Kidney (tissue), 14 donors: ENCODE data around the gene MYH10. TPM values are rescaled to one million over a fixed set of nuclear protein-coding genes. Genes with fewer than 3 reads are reported as not detected.

ENCODE experiments used
- DNase-seq, 5 donors: peaks; one replicate each; pipeline ENCODE4 v3.0.0-alpha.2; 2013 to 2020
- FAIRE-seq: peaks from 2 replicates; lab custom pipeline; 2012; peaks lifted over from hg19 to GRCh38; lab: Jason Lieb, UNC
- H3K27ac ChIP-seq, 2 donors: one replicate each; pipeline ENCODE4 v1.7.0; 2013; ENCODE audit warnings: low read depth in 2 of 2, low read length in 2 of 2, inconsistent platforms in 1 of 2
- H3K27me3 ChIP-seq: one replicate; pipeline ENCODE4 v1.7.1; 2013; ENCODE audit warnings: low read length, inconsistent platforms; ENCODE audit not compliant: control insufficient read depth, insufficient read depth
- H3K36me3 ChIP-seq, 3 donors: one replicate each; pipeline versions ENCODE4 v1.7.0 to v1.7.1; 2013; ENCODE audit warnings: low read length in 3 of 3, control low read depth in 1 of 3, inconsistent platforms in 1 of 3; ENCODE audit not compliant: insufficient read depth in 3 of 3, control insufficient read depth in 2 of 3
- H3K4me1 ChIP-seq, 3 donors: one replicate each; pipeline versions ENCODE4 v1.7.0 to v1.7.1; 2013; ENCODE audit warnings: low read length in 3 of 3, inconsistent platforms in 1 of 3, low read depth in 1 of 3; ENCODE audit not compliant: control insufficient read depth in 2 of 3, insufficient read depth in 2 of 3
- H3K4me3 ChIP-seq, 3 donors: one replicate each; pipeline versions ENCODE4 v1.7.0 to v1.8.1; 2013; ENCODE audit warnings: low read length in 3 of 3, control low read depth in 1 of 3, inconsistent platforms in 1 of 3
- H3K9ac ChIP-seq, 3 donors: one replicate each; pipeline versions ENCODE4 v1.7.0 to v1.7.1; 2013; ENCODE audit warnings: low read length in 3 of 3, control low read depth in 1 of 3, inconsistent platforms in 1 of 3
- H3K9me3 ChIP-seq, 3 donors: one replicate each; pipeline versions ENCODE4 v1.7.0 to v1.7.1; 2013; ENCODE audit warnings: low read length in 3 of 3, control low read depth in 1 of 3, inconsistent platforms in 1 of 3; ENCODE audit not compliant: control insufficient read depth in 2 of 3, insufficient read depth in 1 of 3
- intact Hi-C: fragments of 100-400 bp; cut with DNase I; formaldehyde crosslinking; loops from one replicate; pipeline ENCODE4 v1.11.1; 2022
- polyA plus RNA-seq: library from polyadenylated mRNA; stranded (reverse); fragments of 350-450 nt; fragmentation: Illumina TruSeq; extraction: RNeasy Lipid Tissue Mini Kit (QIAGEN cat#74804); gene quantifications from one replicate; pipeline ENCODE4 v1.2.3, GENCODE V29; 2014; ENCODE audit warnings: low read depth, low replicate concordance; ENCODE audit not compliant: insufficient read depth
- total RNA-seq: library from RNA; stranded (reverse); fragmentation: NEBNext Ultra II Directional; extraction: Animal tissue kit (Norgen Biotek cat#: 25700); gene quantifications from one replicate; pipeline ENCODE4 v1.2.1, GENCODE V29; 2021
- TF ChIP-seq, protein P1 (sequence below): IDR thresholded peaks from 3 replicates; pipeline ENCODE4 v1.5.1; 2012; ENCODE audit warnings: mild to moderate bottlenecking, moderate library complexity, borderline replicate concordance; ENCODE audit not compliant: insufficient read depth; ENCODE audit errors: extremely low read depth
- donor health status: control.
- donor health status: control.
- donor health status: control.
- donor health status: control.
- donor health status: control.
- donor health status: DM: yes; HTN: yes; CAD: no.
- donor health status: Normal renal cell carcinoma (clear cell type).

MYH10 gene
- total and polyA plus RNA-seq, 2 donors from 2014 or later, result 23.6 to 104 TPM

DNA sequence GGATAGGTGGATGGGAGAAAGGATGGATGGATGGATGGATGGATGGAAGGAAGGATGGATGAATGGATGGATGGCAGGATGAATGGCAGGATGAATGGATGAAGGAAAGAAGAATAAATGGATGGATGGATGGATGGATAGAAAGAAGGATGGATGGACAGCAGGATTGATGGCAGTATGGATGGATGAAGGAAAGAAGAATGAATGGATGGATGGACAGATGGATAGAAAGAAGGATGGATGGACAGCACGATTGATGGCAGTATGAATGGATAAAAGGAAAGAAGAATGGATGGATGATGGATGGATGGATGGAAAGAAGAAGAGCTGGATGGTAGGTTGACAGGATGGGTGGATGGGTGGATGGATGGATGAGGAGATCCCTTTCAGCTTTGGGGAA, 9.2 kb upstream of the MYH10 start:
- H3K4me3 ChIP-seq, result no peak overlapping the region
- no peak for FAIRE-seq
- no peak overlapping the region for H3K9ac ChIP-seq
- TF ChIP-seq, protein P1, sequence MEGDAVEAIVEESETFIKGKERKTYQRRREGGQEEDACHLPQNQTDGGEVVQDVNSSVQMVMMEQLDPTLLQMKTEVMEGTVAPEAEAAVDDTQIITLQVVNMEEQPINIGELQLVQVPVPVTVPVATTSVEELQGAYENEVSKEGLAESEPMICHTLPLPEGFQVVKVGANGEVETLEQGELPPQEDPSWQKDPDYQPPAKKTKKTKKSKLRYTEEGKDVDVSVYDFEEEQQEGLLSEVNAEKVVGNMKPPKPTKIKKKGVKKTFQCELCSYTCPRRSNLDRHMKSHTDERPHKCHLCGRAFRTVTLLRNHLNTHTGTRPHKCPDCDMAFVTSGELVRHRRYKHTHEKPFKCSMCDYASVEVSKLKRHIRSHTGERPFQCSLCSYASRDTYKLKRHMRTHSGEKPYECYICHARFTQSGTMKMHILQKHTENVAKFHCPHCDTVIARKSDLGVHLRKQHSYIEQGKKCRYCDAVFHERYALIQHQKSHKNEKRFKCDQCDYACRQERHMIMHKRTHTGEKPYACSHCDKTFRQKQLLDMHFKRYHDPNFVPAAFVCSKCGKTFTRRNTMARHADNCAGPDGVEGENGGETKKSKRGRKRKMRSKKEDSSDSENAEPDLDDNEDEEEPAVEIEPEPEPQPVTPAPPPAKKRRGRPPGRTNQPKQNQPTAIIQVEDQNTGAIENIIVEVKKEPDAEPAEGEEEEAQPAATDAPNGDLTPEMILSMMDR, result no peak
- no peaks in the 10 kb centered on the region for H3K36me3 ChIP-seq
- intact Hi-C loops, result no loop called here
- no peak for DNase-seq
- no peaks in the 10 kb centered on the region for H3K27me3 ChIP-seq
- H3K9me3 ChIP-seq, result no peaks in the 10 kb centered on the region
- no peak overlapping the region for H3K27ac ChIP-seq
- H3K4me1 ChIP-seq, result no peaks in the 10 kb centered on the region

DNA sequence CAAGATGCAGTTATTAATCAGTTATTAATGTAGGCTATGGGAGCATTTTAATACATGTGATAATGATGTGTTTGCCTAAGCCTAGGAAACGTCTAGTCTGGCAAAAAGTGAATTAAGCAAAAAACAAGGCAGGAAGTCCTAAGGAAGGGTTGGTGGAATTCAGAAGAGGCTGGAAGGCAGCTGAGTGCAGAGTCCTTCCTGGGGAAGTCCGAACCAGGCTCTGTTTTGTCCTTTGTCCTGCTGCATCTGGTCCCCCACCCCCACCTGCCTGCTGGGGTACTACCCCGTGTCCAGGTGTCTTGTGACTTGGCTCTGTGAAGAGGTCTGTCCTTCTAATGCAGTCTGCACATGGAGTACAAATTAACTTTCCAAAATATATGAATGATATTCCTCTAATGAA, 1.5 kb upstream of the MYH10 start:
- Histone ChIP-seq H3K4me1 (peaks cover 3 to 13% (median 9%) of the 10 kb centered on the region in 3 donors), H3K27me3 (no peaks in the 10 kb centered on the region), H3K4me3 (peak overlapping the region in 1 of 3 donors; percentile 73), H3K9me3 (no peaks in the 10 kb centered on the region), H3K27ac (peak overlapping the region; percentile 33 to 54), H3K36me3 (no peaks in the 10 kb centered on the region), H3K9ac (no peak overlapping the region)
- intact Hi-C loops, result no loop called here
- TF ChIP-seq, protein P1, result no peak
- no peak for FAIRE-seq
- DNase-seq, result peak in 4 of 5 donors; percentile 55 to 81 (median 72)

DNA sequence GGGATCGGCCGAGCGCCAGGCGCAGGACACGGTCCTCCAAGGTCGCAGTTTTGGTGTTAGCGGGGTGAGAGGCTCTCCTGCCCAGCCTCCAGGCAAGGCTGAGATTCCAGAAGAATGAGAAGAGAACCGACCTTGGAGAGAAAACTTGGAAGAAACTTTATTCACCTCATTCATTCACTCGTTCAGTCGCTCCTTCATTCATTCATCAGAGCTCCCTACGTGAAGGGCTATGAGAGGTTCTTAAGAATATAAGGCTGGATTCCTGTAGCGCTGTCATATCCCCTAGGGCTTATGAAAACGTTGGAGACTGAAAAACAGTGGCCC, 991 bp upstream of the MYH10 start:
- no peak for FAIRE-seq
- TF ChIP-seq, protein P1, result no peak
- Histone ChIP-seq H3K27ac (peak overlapping the region; percentile 94), H3K27me3 (no peaks in the 10 kb centered on the region), H3K4me3 (peak overlapping the region; percentile 73 to 86 (median 82)), H3K9ac (peak overlapping the region; percentile 64 to 83 (median 69)), H3K9me3 (no peaks in the 10 kb centered on the region), H3K36me3 (no peaks in the 10 kb centered on the region), H3K4me1 (peaks cover 3 to 13% (median 9%) of the 10 kb centered on the region in 3 donors)
- intact Hi-C loops, result no loop called here
- no peak for DNase-seq
